GM12865 (cell line): ENCODE results near the gene HBD.

Experiments
- DNase-seq: peaks from one replicate; pipeline ENCODE4 v3.0.0; 2010; ENCODE audit warnings: low read depth
- H3K4me3 ChIP-seq: 2 replicates; pipeline ENCODE4 v1.5.1; 2011; ENCODE audit warnings: mild to moderate bottlenecking, low read depth, low read length, control low read depth
- TF ChIP-seq, protein P1 (sequence below): IDR thresholded peaks from 2 replicates; pipeline ENCODE4 v1.5.1; 2011; ENCODE audit warnings: low read length, control low read depth, low read depth, inconsistent platforms; ENCODE audit not compliant: insufficient read depth; ENCODE audit errors: missing control alignments

The HBD gene

DNA sequence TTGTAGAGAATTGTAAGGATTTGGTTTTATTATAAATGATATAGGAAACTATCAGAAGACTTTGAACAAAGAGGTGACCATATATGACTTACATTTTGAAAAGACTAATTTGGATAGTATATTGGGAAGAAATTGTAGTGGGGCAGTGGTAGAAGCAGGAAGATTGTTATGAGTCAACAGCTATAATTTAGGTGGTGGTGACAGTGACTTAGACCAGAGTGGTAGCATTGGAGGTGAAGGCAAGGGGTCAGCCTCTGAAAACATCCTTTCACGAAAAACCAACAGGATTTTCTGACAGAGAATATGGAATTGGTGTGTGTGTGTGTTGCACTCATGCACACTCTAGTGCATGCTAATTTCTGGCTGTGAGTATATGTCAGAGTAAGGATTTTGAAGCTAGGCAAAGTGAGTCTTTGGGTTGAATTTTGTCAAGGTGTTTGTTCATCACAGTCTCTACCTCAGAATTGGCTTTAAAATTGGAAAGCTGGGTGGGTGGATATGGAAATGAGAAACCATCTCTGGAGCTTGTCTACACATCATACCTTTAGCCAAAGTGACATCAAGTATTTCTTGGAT is 43.6 kb upstream of the HBD start:
- DNase-seq, result peak; percentile 12
- TF ChIP-seq, protein P1, sequence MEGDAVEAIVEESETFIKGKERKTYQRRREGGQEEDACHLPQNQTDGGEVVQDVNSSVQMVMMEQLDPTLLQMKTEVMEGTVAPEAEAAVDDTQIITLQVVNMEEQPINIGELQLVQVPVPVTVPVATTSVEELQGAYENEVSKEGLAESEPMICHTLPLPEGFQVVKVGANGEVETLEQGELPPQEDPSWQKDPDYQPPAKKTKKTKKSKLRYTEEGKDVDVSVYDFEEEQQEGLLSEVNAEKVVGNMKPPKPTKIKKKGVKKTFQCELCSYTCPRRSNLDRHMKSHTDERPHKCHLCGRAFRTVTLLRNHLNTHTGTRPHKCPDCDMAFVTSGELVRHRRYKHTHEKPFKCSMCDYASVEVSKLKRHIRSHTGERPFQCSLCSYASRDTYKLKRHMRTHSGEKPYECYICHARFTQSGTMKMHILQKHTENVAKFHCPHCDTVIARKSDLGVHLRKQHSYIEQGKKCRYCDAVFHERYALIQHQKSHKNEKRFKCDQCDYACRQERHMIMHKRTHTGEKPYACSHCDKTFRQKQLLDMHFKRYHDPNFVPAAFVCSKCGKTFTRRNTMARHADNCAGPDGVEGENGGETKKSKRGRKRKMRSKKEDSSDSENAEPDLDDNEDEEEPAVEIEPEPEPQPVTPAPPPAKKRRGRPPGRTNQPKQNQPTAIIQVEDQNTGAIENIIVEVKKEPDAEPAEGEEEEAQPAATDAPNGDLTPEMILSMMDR, result no peak
- no peak overlapping the region for H3K4me3 ChIP-seq

DNA sequence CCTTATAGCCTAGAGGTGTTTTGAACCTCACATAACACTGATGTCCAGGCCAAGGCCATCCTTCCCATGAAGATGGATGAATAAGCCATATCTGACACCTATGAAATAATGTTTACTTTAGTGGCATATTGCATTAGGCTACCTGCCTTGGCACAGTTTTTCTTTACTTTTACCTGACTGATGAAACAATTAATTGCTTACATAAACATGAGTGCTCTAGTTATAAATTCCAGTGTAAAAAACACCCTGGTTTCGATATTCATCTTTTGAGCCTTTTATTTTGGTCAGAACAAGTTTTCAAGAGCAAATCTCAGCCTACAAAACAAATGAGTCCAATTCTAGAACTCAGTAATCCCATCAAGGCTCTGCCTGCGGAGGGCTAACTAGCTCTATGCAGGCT is 42.4 kb upstream of the HBD start:
- DNase-seq, result no peak
- TF ChIP-seq, protein P1, result no peak
- H3K4me3 ChIP-seq, result no peak overlapping the region

GRCh38 chr11:5275369-5276110 is 41.3 kb upstream of the HBD start:
- DNase-seq, result no peak
- TF ChIP-seq, protein P1, result no peak
- no peak overlapping the region for H3K4me3 ChIP-seq

DNA sequence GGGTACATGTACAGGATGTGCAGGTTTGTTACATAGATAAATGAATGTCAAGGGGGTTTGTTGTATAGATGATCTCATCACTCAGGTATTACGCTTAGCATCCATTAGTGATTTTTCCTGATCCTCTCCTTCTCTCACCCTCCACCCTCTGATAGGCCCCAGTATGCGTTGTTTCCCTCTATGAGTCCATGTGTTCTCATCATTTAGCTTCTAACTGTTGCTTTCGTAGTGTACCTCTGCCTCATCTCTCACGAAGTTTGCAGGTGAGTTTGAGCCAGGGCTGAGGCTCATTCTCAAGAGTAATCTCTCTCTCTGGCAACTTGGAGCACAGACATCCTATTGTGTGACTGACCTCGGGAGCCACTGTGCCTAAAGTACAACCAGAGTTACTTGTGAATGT is 40.1 kb upstream of the HBD start:
- TF ChIP-seq, protein P1, result no peak
- no peak overlapping the region for H3K4me3 ChIP-seq
- no peak for DNase-seq

GRCh38 chr11:5272395-5273017 is 38.2 kb upstream of the HBD start:
- TF ChIP-seq, protein P1, result no peak
- no peak for DNase-seq
- H3K4me3 ChIP-seq, result no peak overlapping the region

GRCh38 chr11:5269715-5270147 is 35.4 kb upstream of the HBD start, which contains the start of gene HBE1:
Gene HBE1 (minus strand): TSS chr11:5269945. CDS start chr11:5269890, 55 bp downstream.
- no peak within 1 kb of the TSS for H3K4me3 ChIP-seq
- no peak for DNase-seq
- TF ChIP-seq, protein P1, result no peak
